ENCODE measurements around the gene CXorf58. TPM values are rescaled to one million over a fixed set of nuclear protein-coding genes. Genes with fewer than 3 reads are reported as not detected.
A peak's percentile ranks its signal among the peaks of the same experiment; 100 is the strongest.
"Not testable (repeated sequence)": the region's sequence is repeated elsewhere in the genome, so short reads cannot be mapped to it uniquely, and the experiment has no call there.

Gene CXorf58
- total RNA-seq, 1 donor from 2014 or later: not detected

- Histone ChIP-seq H3K27ac (no peak overlapping the region), H3K36me3 (no peaks in the 10 kb centered on the region), H3K9me3 (no peaks in the 10 kb centered on the region), H3K4me1 (no peaks in the 10 kb centered on the region), H3K4me3 (no peak overlapping the region), H3K27me3 (no peaks in the 10 kb centered on the region)
- TF ChIP-seq POLR2A (IDR thresholded peaks at IDR 0.05): no peak
- intact Hi-C loops (cut with DNase I): no loop called here
- DNase-seq (ENCODE audit: extremely low spot score in 2 of 2): no peak
Observed at GRCh38 chrX:23890933-23891332, 16.9 kb upstream of the CXorf58 start.

- H3K27me3 ChIP-seq; H3K27ac ChIP-seq; H3K4me1 ChIP-seq; H3K36me3 ChIP-seq; H3K9me3 ChIP-seq; H3K4me3 ChIP-seq; intact Hi-C loops (cut with DNase I); DNase-seq (ENCODE audit: extremely low spot score in 2 of 2): not testable (repeated sequence)
Observed at GRCh38 chrX:23894993-23895392, 12.8 kb upstream of the CXorf58 start.

GRCh38 chrX:23896539-23896938, 11.3 kb upstream of the CXorf58 start:
- H3K27me3 ChIP-seq; DNase-seq (ENCODE audit: extremely low spot score in 2 of 2); intact Hi-C loops (cut with DNase I); H3K4me1 ChIP-seq; H3K36me3 ChIP-seq; H3K9me3 ChIP-seq; H3K4me3 ChIP-seq: not testable (repeated sequence)
- peak overlapping the region; percentile 47 for H3K27ac ChIP-seq

GRCh38 chrX:23896981-23897380, 10.8 kb upstream of the CXorf58 start:
- Histone ChIP-seq H3K4me3 (no peak overlapping the region), H3K27ac (peak overlapping the region; percentile 47), H3K27me3 (no peaks in the 10 kb centered on the region), H3K9me3 (no peaks in the 10 kb centered on the region), H3K36me3 (no peaks in the 10 kb centered on the region), H3K4me1 (peaks cover 3% of the 10 kb centered on the region)
- TF ChIP-seq POLR2AphosphoS5 (IDR thresholded peaks at IDR 0.05; ENCODE audit: insufficient read depth in 1 of 2, low read depth in 1 of 2) (no peak), POLR2A (IDR thresholded peaks at IDR 0.05) (no peak), CTCF (IDR thresholded peaks at IDR 0.05) (no peak)
- intact Hi-C loops (cut with DNase I): no loop called here
- no peak for DNase-seq (ENCODE audit: extremely low spot score in 2 of 2)

- no peaks in the 10 kb centered on the region for H3K9me3 ChIP-seq
- no peaks in the 10 kb centered on the region for H3K27me3 ChIP-seq
- peaks cover 6% of the 10 kb centered on the region for H3K4me1 ChIP-seq
- no peak overlapping the region for H3K4me3 ChIP-seq
- no peaks in the 10 kb centered on the region for H3K36me3 ChIP-seq
- DNase-seq (ENCODE audit: extremely low spot score in 2 of 2): no peak
- TF ChIP-seq CTCF (IDR thresholded peaks at IDR 0.05) (no peak), POLR2AphosphoS5 (IDR thresholded peaks at IDR 0.05; ENCODE audit: insufficient read depth in 1 of 2, low read depth in 1 of 2) (peak in 1 of 2 donors; percentile 18)
- intact Hi-C loops (cut with DNase I): no loop called here
- peak overlapping the region; percentile 14 for H3K27ac ChIP-seq
Observed at GRCh38 chrX:23898412-23898959, 9.3 kb upstream of the CXorf58 start.

- H3K36me3 ChIP-seq: no peaks in the 10 kb centered on the region
- peaks cover 6% of the 10 kb centered on the region for H3K4me1 ChIP-seq
- no peak for DNase-seq (ENCODE audit: extremely low spot score in 2 of 2)
- TF ChIP-seq POLR2AphosphoS5 (IDR thresholded peaks at IDR 0.05; ENCODE audit: insufficient read depth in 1 of 2, low read depth in 1 of 2) (no peak), CTCF (IDR thresholded peaks at IDR 0.05) (no peak), POLR2A (IDR thresholded peaks at IDR 0.05) (no peak)
- H3K27ac ChIP-seq: peak overlapping the region; percentile 54
- no peak overlapping the region for H3K4me3 ChIP-seq
- no peaks in the 10 kb centered on the region for H3K9me3 ChIP-seq
- no peaks in the 10 kb centered on the region for H3K27me3 ChIP-seq
- intact Hi-C loops (cut with DNase I): loop anchor here (5.0 kb wide), 2 partner anchors 118 to 208 kb away; partner anchors contain the start of gene SAT1
Observed at GRCh38 chrX:23900220-23900797, 7.5 kb upstream of the CXorf58 start.

Measured in vagina (tissue), 2 donors.